H4 (cell line): Measurements from ENCODE around the gene FUT3. TPM values are rescaled to one million over a fixed set of nuclear protein-coding genes. Genes with fewer than 3 reads are reported as not detected.

Source experiments
- DNase-seq: peaks from one replicate; pipeline ENCODE4 v3.0.0-alpha.2; 2015; ENCODE audit warnings: low spot score
- total RNA-seq: library from RNA; depleted of rRNA; stranded (reverse); fragments of >200 nt; shearing (Covaris generic); gene quantifications from 2 replicates; pipeline ENCODE4 v1.2.3, GENCODE V29; 2014

The FUT3 gene
- total RNA-seq, 1 experiment from 2014 or later, result not detected

GRCh38 chr19:5825178-5825577 is 26.1 kb downstream of the FUT3 start:
- DNase-seq, result no peak

GRCh38 chr19:5824751-5825150 is 26.5 kb downstream of the FUT3 start:
- no peak for DNase-seq

- DNase-seq, result no peak
Measured at GRCh38 chr19:5823579-5824281, 27.5 kb downstream of the FUT3 start.

- no peak for DNase-seq
Measured at GRCh38 chr19:5822181-5822844, 28.9 kb downstream of the FUT3 start.

- DNase-seq, result no peak
Measured at GRCh38 chr19:5821521-5822180, 29.6 kb downstream of the FUT3 start.

GRCh38 chr19:5820785-5821184 is 30.5 kb downstream of the FUT3 start:
- no peak for DNase-seq

- DNase-seq, result no peak
Measured at GRCh38 chr19:5818594-5818993, 32.7 kb downstream of the FUT3 start.

GRCh38 chr19:5817218-5817617 is 34.0 kb downstream of the FUT3 start:
- no peak for DNase-seq

GRCh38 chr19:5814852-5815246 is 36.4 kb downstream of the FUT3 start:
- no peak for DNase-seq

GRCh38 chr19:5814123-5814851 is 37.0 kb downstream of the FUT3 start:
- no peak for DNase-seq

GRCh38 chr19:5811117-5811516 is 40.1 kb downstream of the FUT3 start:
- DNase-seq, result no peak

GRCh38 chr19:5809469-5809868 is 41.8 kb downstream of the FUT3 start:
- no peak for DNase-seq

- peak; percentile 40 for DNase-seq
Measured at GRCh38 chr19:5809053-5809452, 42.2 kb downstream of the FUT3 start.

GRCh38 chr19:5808120-5808816 is 43.0 kb downstream of the FUT3 start:
- no peak for DNase-seq

GRCh38 chr19:5806905-5807304 is 44.3 kb downstream of the FUT3 start:
- no peak for DNase-seq

GRCh38 chr19:5806133-5806489 is 45.1 kb downstream of the FUT3 start:
- no peak for DNase-seq

GRCh38 chr19:5805462-5806132 is 45.7 kb downstream of the FUT3 start:
- DNase-seq, result no peak

GRCh38 chr19:5804516-5805461 is 46.5 kb downstream of the FUT3 start, which contains the start of gene NRTN:
TSS of gene NRTN (plus strand) at chr19:5805067. CDS start at chr19:5824166, 19,099 bp downstream.
- no peak for DNase-seq

GRCh38 chr19:5803752-5804515 is 47.3 kb downstream of the FUT3 start:
- peak; percentile 81 for DNase-seq
